CD4-positive, alpha-beta T cell treated with Interferon alpha-2 for 1 hour (primary cell): ENCODE results near the gene HERC5.
"Not testable (repeated sequence)": the region's sequence is repeated elsewhere in the genome, so short reads cannot be mapped to it uniquely, and the experiment has no call there.

ENCODE experiments used
- DNase-seq, 2 donors: peaks; one replicate each; pipeline ENCODE4 v3.0.0-alpha.2; 2020 to 2022

The HERC5 gene

DNA sequence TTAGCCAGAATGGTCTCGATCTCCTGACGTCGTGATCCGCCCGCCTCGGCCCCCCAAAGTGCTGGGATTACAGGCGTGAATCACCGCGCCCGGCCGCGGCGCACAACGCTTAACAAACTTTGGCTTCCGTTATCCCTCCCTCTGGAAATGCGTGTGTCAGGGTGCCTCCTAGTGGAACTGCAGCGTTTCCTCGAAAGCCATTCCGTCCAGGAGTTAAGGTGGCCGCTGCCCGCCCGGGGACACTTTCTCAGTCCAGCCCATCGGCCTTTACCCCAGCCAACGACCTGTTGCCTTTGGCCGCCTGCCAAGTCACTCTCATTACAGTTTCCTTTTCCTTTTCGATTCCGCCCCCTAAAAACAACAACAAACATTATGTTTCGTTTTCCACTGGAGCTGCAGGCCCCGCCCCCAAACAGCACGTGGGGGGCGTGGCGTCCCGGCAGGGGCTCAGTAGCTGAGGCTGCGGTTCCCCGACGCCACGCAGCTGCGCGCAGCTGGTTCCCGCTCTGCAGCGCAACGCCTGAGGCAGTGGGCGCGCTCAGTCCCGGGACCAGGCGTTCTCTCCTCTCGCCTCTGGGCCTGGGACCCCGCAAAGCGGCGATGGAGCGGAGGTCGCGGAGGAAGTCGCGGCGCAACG lies at the start of gene HERC5:
Gene HERC5, plus strand, starts transcription at position 450 of the 637 bp plus-strand sequence. Its CDS starts 151 bp downstream, at position 601.
- DNase-seq = peak; percentile 95 to 97

DNA sequence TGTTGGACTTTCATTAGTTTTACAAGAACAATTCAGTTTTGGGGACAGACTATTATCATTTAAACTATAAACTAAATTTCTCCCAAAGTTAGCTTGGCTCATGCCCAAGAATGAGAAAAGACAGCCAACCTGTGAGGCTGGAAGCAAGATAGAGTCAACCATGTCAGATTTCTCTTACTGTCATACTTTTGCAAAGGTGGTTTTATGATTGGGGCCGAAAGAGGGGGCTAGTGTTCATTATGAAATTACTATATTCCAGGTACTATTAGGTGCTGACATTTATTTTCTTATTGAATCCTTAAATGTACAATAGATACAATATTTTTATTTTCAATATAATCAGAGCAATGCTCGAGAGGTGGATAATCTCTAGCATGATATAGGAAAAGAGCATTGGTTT lies 47.7 kb upstream of the HERC5 start:
- no peak for DNase-seq

DNA sequence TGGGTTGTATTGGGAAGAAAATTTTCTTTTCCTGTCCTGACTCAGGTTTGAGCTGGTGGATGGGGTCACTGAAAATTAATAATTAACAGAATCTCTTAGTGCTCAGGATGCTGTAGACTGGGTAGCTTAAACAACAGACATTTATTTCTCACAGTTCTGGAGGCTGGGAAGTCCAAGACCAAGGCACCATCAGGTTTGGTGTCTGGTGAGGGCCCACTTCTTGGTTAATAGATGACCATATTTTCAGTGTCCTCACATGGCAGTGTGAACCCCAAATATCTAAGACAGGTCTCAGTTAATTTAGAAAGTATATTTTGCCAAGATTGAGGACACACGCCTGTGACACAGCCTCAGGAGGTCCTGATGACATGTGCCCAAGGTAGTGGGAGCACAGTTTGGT lies 47.1 kb upstream of the HERC5 start:
- DNase-seq = no peak

DNA sequence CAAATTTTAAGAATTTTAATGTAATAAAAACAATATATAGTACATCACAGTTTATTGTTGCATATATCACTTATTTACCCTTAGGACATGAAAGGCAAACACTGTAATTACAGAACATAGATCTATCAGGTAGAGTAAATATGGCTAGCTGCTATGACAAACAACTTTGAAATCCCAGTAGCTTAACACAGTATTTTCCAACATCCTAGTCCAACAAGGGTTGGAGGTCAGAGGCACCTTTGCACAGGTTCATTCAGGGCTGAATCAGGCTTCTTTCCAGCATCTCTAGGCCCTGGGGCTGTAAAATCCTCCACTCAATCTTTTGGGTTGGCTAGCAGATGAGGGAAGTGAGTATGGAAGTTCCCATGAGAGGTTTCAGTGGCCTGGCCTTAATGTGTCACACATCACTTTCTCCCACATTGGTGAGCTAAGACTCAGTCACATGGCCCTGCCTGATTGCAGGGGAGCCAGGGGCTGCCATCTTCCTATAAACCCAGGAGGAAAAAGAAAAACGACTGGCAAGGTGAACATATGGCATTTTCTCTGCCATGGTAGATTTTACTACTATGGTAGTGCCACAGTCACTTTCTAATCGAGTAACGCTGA lies 45.3 kb upstream of the HERC5 start:
- DNase-seq = no peak

DNA sequence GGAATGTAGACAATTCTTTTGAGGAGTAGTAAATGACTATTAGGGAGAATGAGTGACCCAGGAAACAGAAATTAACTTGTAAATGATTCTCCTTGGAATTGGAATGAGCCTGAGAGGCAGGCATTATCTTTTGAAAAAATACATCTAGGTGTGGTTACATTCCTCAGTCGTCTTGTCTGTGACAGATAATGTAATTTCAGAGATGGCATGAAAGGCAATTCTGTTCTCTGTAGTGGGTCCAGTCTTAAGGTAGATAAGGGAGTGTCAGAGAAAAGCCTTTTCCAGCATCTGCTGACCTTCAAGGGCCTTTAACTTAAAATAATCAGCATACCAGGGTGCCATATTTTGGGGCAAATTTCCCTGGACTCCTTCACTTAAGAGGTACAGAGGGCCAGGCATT lies 43.1 kb upstream of the HERC5 start:
- no peak for DNase-seq

DNA sequence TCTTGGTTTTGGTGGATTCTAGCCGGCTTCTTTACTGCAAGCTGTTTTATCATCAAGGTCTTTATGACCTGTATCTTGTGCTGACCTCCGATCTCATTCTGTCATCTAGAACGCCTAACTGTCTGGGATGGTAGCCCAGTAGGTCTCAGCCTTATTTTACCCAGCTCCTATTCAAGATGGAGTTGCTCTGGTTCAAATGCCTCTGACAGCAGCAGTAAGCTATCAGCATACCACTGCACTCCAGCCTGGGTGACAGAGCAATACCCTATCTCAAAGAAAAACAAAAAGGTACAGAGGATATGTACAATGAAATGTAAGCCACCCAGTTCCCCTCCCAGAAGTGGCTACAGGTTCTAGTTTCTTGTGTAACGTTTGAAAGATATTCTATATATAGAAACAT lies 42.2 kb upstream of the HERC5 start:
- DNase-seq = no peak

DNA sequence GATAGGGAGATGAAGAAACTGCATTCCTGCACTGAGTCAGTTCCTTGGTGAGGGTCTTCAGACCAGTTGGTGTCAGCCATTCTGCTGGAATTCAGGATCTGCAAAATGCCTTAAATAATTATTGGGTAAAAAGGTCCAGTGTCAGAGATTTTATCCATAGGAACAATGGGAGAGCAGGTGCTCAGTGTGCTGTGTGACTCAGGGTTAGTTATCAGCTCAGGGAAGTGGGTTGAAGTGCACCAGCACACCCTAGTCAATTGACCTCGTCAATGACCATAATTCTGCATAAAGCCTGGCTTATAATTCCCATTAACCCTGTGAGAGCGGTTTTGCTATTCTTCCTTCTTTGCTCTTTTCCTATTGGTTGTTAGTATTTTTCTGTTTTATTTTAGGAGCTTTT lies 40.9 kb upstream of the HERC5 start:
- no peak for DNase-seq

DNA sequence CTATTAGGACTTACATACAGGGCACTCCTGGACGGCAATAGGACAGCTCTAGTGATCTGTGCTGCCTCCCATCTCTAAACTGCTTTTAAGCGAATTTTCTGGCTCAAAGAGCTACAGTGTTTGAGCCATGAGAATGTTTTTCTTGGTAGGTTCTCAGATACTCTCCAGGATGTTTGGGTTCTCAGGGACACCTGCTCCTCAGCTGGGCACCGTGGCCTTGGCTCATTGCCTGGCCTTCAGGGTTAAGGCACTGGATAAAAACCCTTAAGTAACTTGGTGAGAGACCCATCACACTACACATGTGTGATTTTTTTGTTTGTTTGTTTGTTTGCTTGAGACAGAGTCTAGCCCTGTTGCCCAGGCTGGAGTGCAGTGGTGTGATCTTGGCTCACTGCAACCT lies 38.5 kb upstream of the HERC5 start:
- no peak for DNase-seq

DNA sequence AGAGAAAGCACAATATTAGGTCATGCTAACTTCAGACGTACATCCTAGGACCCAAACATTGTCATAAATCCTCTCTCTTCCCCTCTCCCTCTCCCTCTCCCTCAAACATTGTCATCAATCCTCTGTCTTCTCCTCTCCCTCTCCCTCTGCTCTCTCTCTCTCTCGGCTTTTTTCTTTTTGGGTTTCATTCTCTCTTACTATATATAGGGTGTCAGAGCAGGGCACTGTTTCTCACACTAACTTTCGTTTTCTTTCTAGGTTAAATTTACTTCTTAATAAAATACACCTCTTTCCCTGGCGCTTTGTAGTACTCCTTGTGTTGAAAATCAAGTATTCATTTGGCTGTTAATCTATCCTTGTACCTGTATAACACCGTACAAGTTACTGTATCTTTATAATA lies 37.0 kb upstream of the HERC5 start:
- DNase-seq = no peak

DNA sequence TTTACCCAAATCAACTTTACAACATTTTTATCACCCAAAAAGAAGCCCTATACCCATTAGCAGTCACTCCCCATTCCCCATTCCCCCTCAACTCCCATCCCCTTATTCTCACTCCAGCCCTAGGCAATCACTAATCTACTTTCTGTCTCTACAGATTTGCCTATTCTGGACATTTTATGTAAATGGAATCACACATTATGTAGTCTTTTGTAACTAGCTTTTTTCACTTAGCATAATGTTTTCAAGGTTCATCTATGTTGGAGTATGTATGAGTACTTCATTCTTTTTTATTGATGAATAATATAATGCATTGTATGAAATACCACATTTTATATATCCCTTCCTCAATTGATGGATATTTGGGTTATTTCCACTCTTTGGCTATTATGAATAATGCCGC lies 36.1 kb upstream of the HERC5 start:
- DNase-seq = no peak

DNA sequence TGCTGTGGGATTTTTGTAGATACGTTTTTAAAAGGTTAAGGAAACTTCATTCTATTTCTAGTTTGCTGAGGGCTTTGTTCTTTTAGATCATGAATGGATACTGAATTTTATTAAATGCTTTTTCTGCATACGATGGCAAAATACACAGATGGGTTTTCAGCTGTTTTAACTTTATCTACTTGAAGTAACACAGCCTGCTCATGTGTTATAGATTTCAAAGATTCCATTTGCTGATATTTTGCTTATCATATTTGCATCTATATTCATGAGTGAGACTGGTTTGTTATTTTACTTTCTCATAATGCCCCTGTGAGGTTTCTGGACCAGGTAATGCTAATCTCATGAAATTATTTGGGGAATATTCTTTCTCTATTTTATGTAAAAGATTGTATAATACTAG lies 34.5 kb upstream of the HERC5 start:
- DNase-seq = no peak

DNA sequence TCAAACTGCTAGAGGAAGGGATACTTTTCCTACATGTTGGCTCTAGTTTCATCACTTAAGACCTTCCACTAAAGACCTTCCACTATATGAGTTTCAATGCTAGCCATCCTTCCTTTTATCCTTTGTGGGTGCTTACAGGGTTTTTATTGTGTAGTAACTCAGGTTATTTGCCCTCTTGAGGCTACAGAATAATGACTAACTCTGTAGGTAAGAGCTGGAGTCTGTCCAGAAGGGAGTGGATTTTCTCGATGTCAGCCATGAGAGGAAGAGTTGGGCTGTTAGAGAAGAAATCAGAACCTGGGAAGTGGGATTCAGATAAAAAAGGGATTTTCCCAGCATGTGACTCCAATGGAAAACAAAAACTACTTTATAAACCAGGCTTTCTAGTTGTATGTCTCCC lies 27.5 kb upstream of the HERC5 start:
- DNase-seq = no peak

DNA sequence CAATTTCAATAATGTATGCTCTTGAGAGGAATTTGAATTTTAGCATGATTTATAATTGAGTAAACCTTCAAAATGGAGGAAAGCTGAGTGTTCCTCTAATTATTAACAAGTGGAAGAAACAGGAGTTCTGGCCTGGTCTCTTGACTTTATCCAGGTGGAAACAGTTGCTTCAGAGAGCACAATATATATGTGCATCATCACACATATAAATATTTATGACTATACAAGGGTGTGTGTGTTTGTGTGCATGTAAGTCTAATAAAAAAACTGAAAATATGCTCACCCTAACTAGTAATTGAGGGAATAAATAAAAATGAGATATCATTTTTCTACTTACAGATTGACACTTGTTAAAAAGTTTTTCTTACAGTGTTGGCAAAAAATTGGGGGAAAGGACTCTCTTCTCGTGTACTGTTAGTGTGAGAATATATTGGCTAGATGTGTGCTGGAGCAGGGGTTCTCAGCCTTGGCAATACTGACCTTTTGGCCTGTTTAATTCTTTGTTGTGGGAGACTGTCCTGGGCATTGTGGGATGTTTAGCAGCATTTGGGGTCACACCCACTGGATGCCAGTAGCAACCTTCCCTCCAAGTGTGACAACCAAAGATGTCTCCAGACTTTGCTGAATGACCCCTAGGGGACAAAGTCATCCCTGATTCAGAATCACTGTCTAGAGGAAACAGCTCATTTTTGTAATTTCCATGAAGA lies 20.8 kb upstream of the HERC5 start:
- DNase-seq = no peak

DNA sequence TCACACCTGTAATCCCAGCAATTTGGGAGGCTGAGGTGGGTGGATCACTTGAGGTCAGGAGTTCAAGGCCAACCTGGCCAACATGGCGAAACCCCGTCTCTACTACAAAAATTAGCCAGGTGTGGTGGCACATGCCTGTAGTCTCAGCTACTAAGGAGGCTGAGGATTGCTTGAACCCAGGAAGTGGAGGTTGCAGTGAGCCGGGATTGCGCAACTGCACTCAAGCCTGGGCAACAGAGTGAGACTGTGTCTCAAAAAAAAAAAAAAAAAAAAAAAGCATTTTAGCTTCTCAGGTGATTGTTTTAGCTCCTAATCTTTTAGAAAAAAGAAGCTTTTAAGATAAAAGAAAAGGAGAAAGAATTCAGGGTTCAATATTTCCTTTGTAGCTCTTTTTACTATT lies 19.0 kb upstream of the HERC5 start:
- not testable (repeated sequence) for DNase-seq

DNA sequence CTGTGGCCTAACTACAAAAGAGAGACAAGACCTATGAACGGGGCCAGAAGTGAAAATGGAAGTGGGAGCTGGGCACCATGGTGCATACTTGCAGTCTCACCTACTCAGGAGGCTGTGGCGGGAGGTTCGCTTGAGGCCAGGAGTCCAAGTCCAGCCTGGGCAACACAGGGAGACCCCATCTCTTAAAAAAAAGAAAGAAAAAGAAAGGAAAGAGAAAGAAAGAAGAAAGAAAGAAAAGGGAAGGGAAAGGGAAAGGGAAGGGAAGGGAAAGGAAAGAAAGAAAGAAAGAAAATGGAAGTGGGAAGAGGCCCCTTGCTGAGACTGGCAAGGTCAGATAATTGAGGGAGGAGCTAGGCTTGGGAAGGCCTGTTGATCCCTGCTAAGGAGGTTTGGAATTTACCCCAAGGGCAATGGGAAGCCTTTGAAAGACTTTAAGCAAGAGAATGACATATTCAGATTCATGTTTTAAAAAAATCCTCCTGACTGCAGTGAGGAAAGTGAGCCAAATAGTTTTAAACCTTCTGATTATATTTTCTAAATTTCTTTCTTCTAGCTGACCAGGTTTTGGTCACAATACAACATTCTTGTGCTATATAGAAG lies 17.7 kb upstream of the HERC5 start:
- no peak for DNase-seq

DNA sequence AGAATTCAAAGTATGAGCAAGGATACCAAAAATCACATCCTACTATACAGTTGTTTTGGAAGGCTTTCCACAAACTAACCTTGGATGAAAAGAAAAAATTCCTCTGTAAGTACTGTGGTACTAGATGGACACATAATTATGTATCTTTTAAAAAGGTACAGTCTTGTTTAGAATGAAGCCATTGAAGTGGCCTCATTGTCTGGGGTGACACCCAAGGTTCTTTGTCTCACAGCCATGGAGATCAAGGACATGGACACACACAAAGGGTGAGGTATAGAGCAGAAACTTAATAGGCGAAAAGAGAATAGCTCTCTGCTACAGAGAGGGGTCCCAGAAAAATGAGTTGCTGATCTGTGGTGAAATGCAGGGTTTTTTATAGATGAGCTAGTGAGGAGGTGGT lies 16.8 kb upstream of the HERC5 start:
- no peak for DNase-seq

DNA sequence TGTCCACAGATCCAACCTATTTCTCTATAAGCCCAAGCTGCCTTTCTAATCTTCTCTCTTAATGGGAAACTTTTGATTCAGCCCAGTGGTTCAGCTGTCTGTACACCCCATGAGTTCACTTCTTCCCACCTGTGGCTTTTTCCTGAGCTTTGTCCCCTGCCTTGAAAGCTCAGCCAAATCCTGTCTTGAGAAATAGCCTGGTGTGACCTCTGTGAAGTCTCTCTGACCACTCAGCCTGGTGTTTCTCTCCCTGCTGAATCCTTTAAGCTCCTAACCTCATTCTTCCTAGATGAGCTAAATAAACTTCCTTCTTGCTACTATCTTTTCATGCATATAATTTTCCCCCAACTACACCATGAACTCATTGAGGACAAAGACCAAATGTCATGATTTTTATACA lies 15.2 kb upstream of the HERC5 start:
- DNase-seq = no peak

DNA sequence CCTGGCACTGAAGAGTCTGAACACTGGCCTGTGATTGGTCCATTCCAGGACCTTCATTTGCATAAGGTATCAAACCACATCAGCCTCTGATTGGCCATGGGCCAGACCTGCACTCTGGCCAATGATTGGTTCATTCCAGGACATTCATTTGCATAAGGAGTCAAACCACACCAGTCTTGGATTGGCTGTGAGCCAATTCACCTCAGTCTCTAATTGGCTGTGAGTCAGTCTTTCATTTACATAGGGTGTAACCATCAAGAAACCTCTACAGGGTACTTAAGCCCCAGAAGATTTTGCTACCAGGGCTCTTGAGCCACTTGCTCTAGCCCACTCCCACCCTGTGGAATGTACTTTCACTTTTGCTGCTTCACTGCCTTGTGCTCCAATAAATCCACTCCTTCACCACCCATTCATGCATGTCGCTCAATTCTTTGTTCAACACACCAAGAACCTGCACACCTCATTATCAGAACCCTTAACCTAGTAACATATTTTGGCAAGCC lies 14.2 kb upstream of the HERC5 start:
- DNase-seq = no peak

DNA sequence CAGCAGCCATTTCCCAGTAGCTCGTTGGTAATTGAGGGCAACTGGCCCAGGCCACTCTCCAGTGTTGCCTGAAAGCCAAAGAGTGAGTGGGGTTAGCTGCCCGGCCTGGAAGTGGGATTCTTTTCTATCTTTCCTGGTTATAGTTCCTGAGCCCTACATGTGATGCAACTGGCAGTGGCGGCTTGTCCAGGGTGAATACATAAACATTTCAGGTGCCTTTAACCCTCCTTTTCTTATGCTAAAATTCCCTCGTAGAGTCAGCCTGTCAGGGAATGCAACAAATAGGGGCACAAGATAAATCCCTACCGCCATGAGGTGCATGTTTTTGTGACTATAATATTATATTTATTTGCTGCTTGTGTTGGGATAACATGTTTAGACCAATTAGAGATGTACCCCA lies 13.4 kb upstream of the HERC5 start:
- DNase-seq = no peak

DNA sequence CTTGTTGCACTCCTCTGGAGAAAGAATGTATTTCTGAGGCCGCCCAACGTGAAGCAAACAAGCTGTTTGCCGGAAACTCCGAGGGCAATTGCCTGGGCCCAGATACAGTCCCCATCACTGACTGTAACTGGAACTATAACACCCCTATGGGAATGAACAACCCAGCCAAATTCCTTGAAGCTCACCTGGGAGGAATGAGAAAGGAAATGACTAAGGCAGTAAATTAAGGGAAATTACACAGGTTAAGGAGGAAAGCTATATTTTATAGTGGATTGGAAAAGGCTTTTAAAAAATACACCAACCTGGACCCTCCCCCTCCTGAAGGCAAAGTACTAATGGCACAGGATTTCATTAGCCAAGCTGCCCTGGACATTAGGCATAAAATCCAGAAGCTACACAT lies 11.7 kb upstream of the HERC5 start:
- no peak for DNase-seq

DNA sequence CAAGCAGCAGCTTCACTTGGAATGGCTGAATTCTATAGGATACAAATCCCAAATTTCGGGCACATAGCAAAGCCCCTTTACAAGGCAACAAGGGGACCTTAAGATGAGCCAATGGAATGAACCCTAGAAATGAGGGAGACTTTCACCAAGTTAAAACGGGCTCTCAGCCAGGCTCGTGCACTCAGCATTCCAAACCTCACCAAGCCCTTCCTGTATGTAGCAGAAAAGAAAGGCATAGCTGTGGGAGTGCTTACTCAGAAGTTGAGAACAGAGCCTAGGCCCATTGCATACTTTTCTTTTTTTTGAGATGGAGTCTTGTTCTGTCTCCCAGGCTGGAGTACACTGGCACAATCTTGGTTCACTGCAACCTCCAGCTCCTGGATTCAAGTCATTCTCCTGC lies 10.8 kb upstream of the HERC5 start:
- DNase-seq = no peak

DNA sequence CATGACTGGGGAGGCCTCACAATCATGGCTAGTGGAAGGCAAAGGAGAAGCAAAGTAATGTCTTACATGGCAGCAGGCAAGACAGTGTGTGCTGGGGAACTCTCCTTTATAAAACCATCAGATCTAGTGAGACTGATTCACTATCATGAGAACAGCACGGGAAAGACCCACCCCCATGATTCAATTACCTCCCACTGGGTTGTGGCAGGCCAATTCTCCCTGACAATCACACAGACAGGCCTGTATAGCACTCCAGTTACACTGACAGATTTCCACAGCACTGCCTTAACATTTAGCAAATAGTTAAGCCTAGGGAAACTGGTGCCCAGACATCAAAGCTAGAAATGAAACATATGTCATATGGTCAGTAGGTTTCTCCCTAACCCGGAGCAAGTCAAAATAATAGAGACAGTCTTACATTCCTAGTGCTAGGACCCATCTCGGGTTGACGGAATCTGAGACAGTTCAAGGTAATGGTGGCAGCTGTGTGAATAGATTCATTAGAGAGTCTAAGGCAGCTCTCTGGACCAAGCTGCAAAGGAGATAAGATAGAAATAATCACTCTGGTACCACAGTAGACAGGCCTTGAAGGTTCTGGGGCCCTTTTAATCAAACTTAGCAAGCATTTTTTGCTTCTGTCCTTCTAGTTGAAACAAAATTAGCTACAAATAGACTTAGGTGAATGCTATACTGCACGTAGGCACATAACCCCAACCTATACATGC lies 9.4 kb upstream of the HERC5 start:
- DNase-seq = no peak

DNA sequence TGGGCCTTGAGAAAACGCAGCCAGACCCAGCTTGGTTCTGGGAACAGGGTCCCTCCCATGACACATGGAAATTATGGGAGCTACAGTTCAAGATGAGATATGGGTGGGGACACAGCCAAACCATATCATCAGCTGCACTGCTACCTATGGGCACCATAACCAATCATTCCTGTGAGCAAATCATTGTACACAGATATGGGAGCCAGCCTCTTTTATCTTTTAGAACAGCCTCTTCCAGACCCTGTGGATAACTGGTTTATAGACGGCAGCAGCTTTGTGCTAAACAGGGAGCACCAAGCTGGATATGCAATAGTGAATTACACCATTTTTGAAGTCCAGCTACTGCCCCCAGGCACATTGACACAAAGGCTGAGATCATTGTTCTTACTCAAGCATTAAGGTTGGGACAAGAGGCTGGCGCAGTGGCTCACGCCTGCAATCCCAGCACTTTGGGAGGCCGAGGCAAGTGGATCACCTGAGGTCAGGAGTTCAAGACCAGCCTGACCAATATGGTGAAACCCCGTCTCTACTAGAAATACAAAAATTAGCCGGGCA lies 8.6 kb upstream of the HERC5 start:
- not testable (repeated sequence) for DNase-seq
